Loucy (cell line): ENCODE data around the gene WIPF2.

ENCODE experiments used
- CTCF ChIP-seq: fragments of 200-600 bp; sonication (generic); conservative IDR thresholded peaks from 2 replicates; pipeline ENCODE4 v1.5.1; 2014; ENCODE audit warnings: mild to moderate bottlenecking, antibody characterized with exemption, low read length
- EZH2phosphoT487 ChIP-seq: fragments of 200-600 bp; IDR thresholded peaks from 2 replicates; pipeline ENCODE4 v1.6.1; 2018; ENCODE audit warnings: antibody characterized with exemption, mild to moderate bottlenecking, moderate library complexity, borderline replicate concordance

DNA sequence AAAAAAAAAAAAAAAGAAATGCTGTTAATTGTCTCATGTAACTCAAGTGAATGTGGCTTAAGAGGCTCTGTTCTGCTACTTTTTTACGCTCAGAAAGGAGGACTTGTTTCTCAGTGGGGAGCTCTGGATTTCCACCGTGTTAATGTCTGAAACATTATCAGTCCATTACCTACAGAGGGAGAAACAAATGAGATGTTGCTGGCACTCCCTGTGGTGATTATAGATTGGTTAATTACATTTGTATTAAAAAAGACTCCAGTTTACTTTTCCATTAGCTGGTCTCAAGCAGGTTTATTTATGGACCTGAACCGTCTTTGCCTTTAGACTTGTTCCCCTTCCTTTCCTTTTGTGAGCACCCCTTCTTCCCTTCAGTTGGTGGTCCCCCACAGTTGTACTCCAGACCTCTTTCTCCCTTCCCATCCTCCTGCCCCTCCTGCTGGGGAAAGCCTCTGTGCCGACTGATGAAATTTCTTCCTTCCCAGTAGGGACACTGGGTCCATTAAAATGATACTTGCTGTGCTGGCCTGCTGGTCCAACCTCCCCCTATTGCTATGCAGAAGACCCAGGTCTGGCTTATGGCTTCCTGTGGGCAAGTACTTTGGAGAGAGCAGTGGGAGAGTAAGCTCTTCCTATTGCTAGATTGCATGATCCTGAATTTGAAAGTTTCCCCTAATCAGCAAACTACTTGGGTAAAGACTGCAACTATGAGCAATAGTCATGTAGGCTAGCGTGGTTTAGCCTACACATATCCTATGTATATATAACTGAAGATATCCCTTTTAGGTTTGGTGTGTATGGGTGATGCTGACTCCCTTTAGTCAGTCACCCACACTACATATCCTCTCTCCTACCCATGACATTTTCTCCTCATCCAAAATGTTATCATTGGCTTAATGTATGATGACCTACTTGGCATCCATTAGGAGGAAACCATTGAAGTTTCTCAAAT is 76.7 kb downstream of the WIPF2 start:
- TF ChIP-seq CTCF, result no peak
- TF ChIP-seq EZH2phosphoT487, result no peak
